Measurements from ENCODE around the gene CHAC1. TPM values are rescaled to one million over a fixed set of nuclear protein-coding genes. Genes with fewer than 3 reads are reported as not detected.

Gene CHAC1
- total and polyA plus RNA-seq, 2 of the 13 experiments (the other 11 are each of a cell fraction or from before 2014, with no cell fraction given), result 0.44 TPM; not detected in 1

- POLR2A ChIA-PET, result no interaction called here
- TF ChIP-seq REXO4 (CRISPR knock-in tag; IDR thresholded peaks at IDR 0.05; ENCODE audit: borderline replicate concordance) (no peak), ZNF563 (CRISPR knock-in tag; IDR thresholded peaks at IDR 0.05) (no peak), ZNF557 (CRISPR knock-in tag; IDR thresholded peaks at IDR 0.05) (no peak), KLF9 (CRISPR knock-in tag; IDR thresholded peaks at IDR 0.05; ENCODE audit: low read depth) (no peak), CCDC6 (CRISPR knock-in tag; IDR thresholded peaks at IDR 0.05) (no peak), SALL1 (CRISPR knock-in tag; IDR thresholded peaks at IDR 0.05) (no peak), SUZ12 (IDR thresholded peaks at IDR 0.05; ENCODE audit: low read depth, low read length) (no peak)
- H3K79me2 ChIP-seq (ENCODE audit: insufficient read depth, low read length), result no peaks in the 10 kb centered on the region
- H2AFZ ChIP-seq (ENCODE audit: low read length), result no peak overlapping the region
- H3K27ac ChIP-seq (ENCODE audit: extremely low read length, insufficient read depth, low read length), result no peak overlapping the region
- in situ Hi-C loops (cut with HindIII; ENCODE audit: extremely low pct_ligation_motif_present, low pct_unique_long_range_greater_than_20kb), result no loop called here
- intact Hi-C loops (cut with micrococcal nuclease; ENCODE audit: unreplicated experiment), result no loop called here
- FAIRE-seq (no peak), ATAC-seq (no peak), DNase-seq (ENCODE audit: low spot score) (no peak)
- H3K4me3 ChIP-seq (replicated peaks in 1 of 3; ENCODE audit: insufficient read depth in 1 of 3, low read depth in 2 of 3, low read length in 3 of 3), result no peak overlapping the region
- no TSS peak for BruUV-seq (replicated peaks)
- H3K9me3 ChIP-seq (ENCODE audit: low read length), result no peaks in the 10 kb centered on the region
- H4K20me1 ChIP-seq (ENCODE audit: insufficient read depth, low read length), result no peaks in the 10 kb centered on the region
- CTCF ChIA-PET (ENCODE audit: low intra/inter-chr PET ratio, low total read pairs), result no interaction called here
- no peak overlapping the region for H3K9ac ChIP-seq (ENCODE audit: insufficient read depth, low read depth, low read length)
- no peaks in the 10 kb centered on the region for H3K4me1 ChIP-seq (ENCODE audit: insufficient read depth, low read length)
- peaks cover 4 to 47% of the 10 kb centered on the region in 2 experiments for H3K27me3 ChIP-seq (ENCODE audit: control insufficient read depth in 1 of 2, insufficient read depth in 2 of 2, low read length in 2 of 2)
- no peak overlapping the region for H3K4me2 ChIP-seq (ENCODE audit: low read depth, low read length)
- 33% methylated on average over 12 of the region's 12 CpGs for WGBS (ENCODE audit: low lambda C conversion rate)
- no peaks in the 10 kb centered on the region for H3K36me3 ChIP-seq (replicated peaks in 1 of 2; ENCODE audit: control insufficient read depth in 1 of 2, insufficient read depth in 2 of 2, low read length in 2 of 2)
These were observed 9.9 kb downstream of the CHAC1 start for GRCh38 chr15:40963201-40963600.

GRCh38 chr15:40964006-40964405 lies 10.7 kb downstream of the CHAC1 start:
- Histone ChIP-seq H3K9me3 (ENCODE audit: low read length) (no peaks in the 10 kb centered on the region), H3K4me1 (ENCODE audit: insufficient read depth, low read length) (no peaks in the 10 kb centered on the region), H3K9ac (ENCODE audit: insufficient read depth, low read depth, low read length) (no peak overlapping the region), H3K4me2 (ENCODE audit: low read depth, low read length) (no peak overlapping the region), H3K79me2 (ENCODE audit: insufficient read depth, low read length) (no peaks in the 10 kb centered on the region), H3K36me3 (replicated peaks in 1 of 2; ENCODE audit: control insufficient read depth in 1 of 2, insufficient read depth in 2 of 2, low read length in 2 of 2) (no peaks in the 10 kb centered on the region), H3K27me3 (ENCODE audit: control insufficient read depth in 1 of 2, insufficient read depth in 2 of 2, low read length in 2 of 2) (peaks cover 1 to 39% of the 10 kb centered on the region in 2 experiments; a peak in 4 of 5 replicates), H2AFZ (ENCODE audit: low read length) (no peak overlapping the region), H4K20me1 (ENCODE audit: insufficient read depth, low read length) (no peaks in the 10 kb centered on the region), H3K27ac (ENCODE audit: extremely low read length, insufficient read depth, low read length) (no peak overlapping the region), H3K4me3 (replicated peaks in 1 of 3; ENCODE audit: insufficient read depth in 1 of 3, low read depth in 2 of 3, low read length in 3 of 3) (no peak overlapping the region)
- no peak for ATAC-seq
- BruUV-seq (replicated peaks), result no TSS peak
- 6% methylated on average over 5 of the region's 8 CpGs for WGBS (ENCODE audit: low lambda C conversion rate)
- ChIA-PET CTCF (ENCODE audit: low intra/inter-chr PET ratio, low total read pairs) (no interaction called here), POLR2A (no interaction called here)
- FAIRE-seq, result no peak
- DNase-seq (ENCODE audit: low spot score), result no peak
- in situ Hi-C loops (cut with HindIII; ENCODE audit: extremely low pct_ligation_motif_present, low pct_unique_long_range_greater_than_20kb) (no loop called here), intact Hi-C loops (cut with micrococcal nuclease; ENCODE audit: unreplicated experiment) (no loop called here)
- no peak for TF ChIP-seq ZNF589 (CRISPR knock-in tag; conservative IDR thresholded peaks at IDR 0.05)
- TF ChIP-seq ZNF562 (CRISPR knock-in tag; IDR thresholded peaks at IDR 0.05; ENCODE audit: borderline replicate concordance), result no peak
- no peak for TF ChIP-seq RORA (CRISPR knock-in tag; IDR thresholded peaks at IDR 0.05)
- no peak for TF ChIP-seq ZBTB20 (CRISPR knock-in tag; IDR thresholded peaks at IDR 0.05; ENCODE audit: borderline replicate concordance, low read depth)
- TF ChIP-seq, protein P1, sequence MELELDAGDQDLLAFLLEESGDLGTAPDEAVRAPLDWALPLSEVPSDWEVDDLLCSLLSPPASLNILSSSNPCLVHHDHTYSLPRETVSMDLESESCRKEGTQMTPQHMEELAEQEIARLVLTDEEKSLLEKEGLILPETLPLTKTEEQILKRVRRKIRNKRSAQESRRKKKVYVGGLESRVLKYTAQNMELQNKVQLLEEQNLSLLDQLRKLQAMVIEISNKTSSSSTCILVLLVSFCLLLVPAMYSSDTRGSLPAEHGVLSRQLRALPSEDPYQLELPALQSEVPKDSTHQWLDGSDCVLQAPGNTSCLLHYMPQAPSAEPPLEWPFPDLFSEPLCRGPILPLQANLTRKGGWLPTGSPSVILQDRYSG (CRISPR knock-in tag; IDR thresholded peaks at IDR 0.05), result no peak
- TF ChIP-seq BRCA1 (CRISPR knock-in tag; IDR thresholded peaks at IDR 0.05), result no peak
- TF ChIP-seq, protein P2, sequence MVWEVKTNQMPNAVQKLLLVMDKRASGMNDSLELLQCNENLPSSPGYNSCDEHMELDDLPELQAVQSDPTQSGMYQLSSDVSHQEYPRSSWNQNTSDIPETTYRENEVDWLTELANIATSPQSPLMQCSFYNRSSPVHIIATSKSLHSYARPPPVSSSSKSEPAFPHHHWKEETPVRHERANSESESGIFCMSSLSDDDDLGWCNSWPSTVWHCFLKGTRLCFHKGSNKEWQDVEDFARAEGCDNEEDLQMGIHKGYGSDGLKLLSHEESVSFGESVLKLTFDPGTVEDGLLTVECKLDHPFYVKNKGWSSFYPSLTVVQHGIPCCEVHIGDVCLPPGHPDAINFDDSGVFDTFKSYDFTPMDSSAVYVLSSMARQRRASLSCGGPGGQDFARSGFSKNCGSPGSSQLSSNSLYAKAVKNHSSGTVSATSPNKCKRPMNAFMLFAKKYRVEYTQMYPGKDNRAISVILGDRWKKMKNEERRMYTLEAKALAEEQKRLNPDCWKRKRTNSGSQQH (CRISPR knock-in tag; IDR thresholded peaks at IDR 0.05; ENCODE audit: low read depth), result no peak
- TF ChIP-seq TFDP2 (CRISPR knock-in tag; IDR thresholded peaks at IDR 0.05), result no peak
- TF ChIP-seq ZNF10 (CRISPR knock-in tag; IDR thresholded peaks at IDR 0.05; ENCODE audit: borderline replicate concordance, low read depth), result no peak
- TF ChIP-seq PITX1 (CRISPR knock-in tag; IDR thresholded peaks at IDR 0.05), result no peak
